Kidney capillary endothelial cell (primary cell): Measurements from ENCODE around the gene LUC7L.
"Not testable (repeated sequence)": the region's sequence is repeated elsewhere in the genome, so short reads cannot be mapped to it uniquely, and the experiment has no call there.

Experiments
- DNase-seq: peaks from one replicate; pipeline ENCODE4 v3.0.0-alpha.2; 2018; ENCODE audit warnings: low spot score

The LUC7L gene

DNA sequence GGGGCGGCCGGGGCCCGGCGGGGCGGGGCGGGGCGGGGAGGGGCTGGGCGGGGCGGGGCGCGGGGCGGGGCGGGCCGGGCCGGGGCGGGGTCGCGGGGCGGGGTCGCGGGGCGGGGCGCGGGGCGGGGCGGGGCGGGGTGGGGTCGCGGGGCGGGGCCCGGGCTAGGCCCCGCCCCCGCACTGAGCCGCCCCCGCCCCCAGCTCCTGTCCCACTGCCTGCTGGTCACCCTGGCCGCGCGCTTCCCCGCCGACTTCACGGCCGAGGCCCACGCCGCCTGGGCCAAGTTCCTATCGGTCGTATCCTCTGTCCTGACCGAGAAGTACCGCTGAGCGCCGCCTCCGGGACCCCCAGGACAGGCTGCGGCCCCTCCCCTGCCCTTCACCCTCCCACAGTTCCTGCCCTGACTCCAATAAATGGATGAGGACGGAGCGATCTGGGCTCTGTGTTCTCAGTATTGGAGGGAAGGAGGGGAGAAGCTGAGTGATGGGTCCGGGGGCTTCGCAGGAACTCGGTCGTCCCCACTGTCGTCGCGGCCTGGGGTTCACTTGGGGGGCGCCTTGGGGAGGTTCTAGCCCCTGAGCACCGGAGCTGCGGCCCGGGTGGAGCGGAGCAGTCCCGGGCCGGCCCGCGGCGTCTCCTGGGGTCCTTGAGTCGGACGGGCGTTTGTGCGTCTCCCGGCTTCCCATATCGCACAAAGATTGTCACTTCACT lies 64.3 kb downstream of the LUC7L start:
- no peak for DNase-seq

GRCh38 chr16:164134-164823 lies 65.0 kb downstream of the LUC7L start:
- DNase-seq, result not testable (repeated sequence)

- DNase-seq, result not testable (repeated sequence)
These were observed 65.6 kb downstream of the LUC7L start for GRCh38 chr16:163696-164095.

DNA sequence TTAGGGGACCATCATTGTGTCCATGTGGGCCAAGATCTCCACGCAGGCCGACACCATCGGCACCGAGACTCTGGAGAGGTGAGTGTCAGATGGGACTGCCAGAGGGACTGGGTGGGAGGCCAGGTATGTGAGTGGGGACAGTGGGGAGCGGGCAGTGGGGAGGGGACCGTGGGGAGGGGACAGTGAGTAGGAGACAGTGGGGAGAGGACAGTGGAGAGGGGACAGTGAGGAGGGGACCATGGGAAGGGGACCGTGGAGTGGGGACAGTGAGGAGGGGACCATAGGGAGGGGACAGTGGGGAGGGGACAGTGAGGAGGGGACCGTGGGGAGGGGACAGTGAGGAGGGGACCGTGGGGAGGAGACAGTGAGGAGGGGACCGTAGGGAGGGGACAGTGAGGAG lies 66.1 kb downstream of the LUC7L start:
- not testable (repeated sequence) for DNase-seq

- DNase-seq, result no peak
These were observed 66.8 kb downstream of the LUC7L start for GRCh38 chr16:162271-162991.

DNA sequence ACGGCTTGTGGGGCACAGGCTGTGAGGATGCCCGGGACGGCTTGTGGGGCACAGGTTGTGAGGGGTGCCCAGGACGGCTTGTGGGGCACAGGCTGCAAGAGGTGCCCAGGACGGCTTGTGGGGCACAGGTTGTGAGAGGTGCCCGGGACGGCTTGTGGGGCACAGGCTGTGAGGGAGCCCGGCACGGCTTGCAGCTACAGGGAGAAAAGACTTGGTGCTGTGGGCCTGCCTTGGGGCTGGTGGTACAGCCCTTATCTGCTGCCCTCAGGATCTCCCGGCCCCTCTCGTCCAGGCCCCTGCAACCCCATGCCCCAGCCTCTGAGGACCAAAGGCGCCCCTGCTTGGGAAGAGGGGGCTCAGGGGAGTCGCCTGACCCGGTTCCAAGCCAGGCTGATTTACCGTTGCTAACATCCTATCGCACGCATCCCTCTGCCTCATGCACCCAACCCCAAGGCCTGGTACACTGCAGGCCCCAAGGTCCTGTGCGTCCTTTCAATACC lies 68.5 kb downstream of the LUC7L start:
- DNase-seq, result no peak

GRCh38 chr16:160242-160641 lies 69.0 kb downstream of the LUC7L start:
- DNase-seq, result not testable (repeated sequence)

GRCh38 chr16:159136-159849 lies 70.0 kb downstream of the LUC7L start:
- DNase-seq, result no peak

GRCh38 chr16:155031-155398 lies 74.2 kb downstream of the LUC7L start:
- DNase-seq, result no peak

GRCh38 chr16:154217-155030 lies 74.8 kb downstream of the LUC7L start:
- DNase-seq, result no peak

- DNase-seq, result not testable (repeated sequence)
These were observed 75.6 kb downstream of the LUC7L start for GRCh38 chr16:153550-154216.

DNA sequence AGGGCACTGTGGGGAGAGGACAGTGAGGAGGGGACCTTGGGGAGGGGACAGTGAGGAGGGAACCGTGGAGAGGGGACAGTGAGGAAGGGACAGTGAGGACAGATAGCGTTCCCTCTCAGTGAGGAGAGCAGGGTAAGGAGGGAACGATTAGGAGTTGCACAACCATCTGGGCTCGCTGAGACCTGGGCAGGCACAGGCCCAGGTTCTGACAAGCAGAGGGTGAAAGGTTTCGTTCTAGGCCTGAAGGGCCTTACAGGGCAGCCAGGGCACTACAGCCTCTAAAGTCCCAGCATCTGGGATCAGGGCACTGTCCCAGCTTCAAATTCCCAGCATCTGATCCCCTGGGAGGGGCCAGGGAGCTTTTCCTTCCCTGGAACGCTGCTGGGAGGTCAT lies 76.1 kb downstream of the LUC7L start:
- not testable (repeated sequence) for DNase-seq

DNA sequence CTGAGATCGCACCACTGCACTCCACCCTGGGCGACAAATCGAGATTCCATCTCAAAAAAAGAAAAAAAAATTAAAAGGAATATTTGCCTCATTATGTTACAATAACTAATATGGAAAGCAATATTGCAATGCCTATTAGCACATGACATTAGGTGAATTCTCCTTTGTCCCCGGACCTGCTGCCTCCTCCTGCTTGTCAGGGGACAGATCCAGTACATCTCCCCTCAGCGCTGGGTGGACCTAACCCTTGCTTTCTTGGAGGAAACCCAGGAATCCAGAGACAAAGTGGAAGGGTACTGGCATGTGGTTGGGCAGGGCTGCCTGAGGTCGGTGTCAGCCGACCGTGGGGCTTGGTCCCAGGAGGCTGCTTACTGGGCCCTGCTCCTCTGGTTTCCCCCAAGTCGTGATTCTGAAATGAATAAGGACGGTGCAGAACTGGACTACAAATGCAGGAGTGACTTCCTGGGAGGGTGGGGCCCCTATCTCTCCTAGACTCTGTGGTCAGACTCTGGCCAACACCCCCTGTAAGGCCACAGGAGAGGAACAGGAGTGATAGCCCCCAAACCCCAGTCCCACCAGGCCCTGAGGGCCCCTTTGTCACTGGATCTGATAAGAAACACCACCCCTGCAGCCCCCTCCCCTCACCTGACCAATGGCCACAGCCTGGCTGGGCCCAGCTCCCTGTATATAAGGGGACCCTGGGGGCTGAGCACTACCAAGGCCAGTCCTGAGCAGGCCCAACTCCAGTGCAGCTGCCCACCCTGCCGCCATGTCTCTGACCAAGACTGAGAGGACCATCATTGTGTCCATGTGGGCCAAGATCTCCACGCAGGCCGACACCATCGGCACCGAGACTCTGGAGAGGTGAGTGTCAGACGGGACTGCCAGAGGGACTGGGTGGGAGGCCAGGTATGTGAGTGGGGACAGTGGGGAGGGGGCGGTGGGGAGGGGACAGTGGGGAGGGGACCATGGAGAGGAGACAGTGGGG lies 76.8 kb downstream of the LUC7L start, which contains the start of gene HBZ:
TSS of gene HBZ (plus strand) at position 504 of the 988 bp plus-strand sequence. CDS start at position 770, 266 bp downstream.
- DNase-seq, result no peak

DNA sequence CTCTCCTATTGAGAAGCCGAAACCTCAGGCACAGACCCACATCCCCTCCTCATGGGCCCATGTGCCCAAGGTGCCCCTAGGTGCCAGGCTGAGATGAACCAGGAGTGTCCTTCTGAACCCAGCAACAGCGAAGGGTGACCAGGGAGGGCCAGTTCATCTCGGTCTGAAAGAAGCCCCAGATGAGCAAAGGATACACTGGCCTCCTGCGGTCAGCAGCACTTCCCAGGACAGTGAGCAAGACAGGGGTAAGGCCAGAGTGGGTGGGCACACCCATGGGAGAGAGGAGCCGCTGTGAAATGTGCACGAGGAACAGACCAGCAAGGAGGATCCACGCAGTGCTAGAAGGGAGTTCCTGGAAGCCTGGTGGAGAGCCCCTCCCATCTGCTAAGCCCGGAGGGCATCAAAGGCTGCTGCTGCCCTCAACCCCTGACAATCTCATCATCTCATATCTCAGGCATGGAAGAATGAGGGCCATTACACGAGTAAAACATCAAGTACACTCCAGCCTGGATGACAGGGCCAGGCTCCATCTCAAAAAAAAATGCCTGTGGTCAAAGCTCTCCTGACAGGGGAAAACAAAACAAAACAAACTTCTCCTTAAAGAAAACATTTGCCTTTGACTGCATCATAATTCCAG lies 80.1 kb downstream of the LUC7L start:
- no peak for DNase-seq

- no peak for DNase-seq
These were observed 82.6 kb downstream of the LUC7L start for GRCh38 chr16:146646-147045.

- DNase-seq, result no peak
These were observed 84.4 kb downstream of the LUC7L start for GRCh38 chr16:144797-145252.

DNA sequence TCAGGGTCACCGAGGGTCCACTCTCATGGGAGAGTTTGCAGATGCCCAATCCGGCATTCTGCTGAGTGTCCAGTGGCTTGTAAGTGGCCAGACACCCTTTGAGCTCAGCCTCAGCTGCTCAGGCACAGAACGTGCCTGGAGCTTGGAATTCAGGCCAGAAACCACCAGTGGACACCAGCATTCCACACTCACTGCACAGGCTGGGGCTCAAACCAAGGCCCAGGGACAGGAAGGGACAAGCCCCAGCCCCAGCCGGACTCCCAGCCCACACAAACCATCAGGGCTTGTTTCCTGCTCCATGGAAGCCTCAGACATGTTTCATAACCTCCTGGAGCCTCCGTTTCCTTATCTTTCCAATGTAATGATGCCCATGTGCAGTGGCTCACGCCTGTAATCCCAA lies 85.8 kb downstream of the LUC7L start:
- no peak for DNase-seq

GRCh38 chr16:143047-143446 lies 86.2 kb downstream of the LUC7L start:
- DNase-seq, result no peak
